GM19395 (cell line): ENCODE measurements around the gene IDH3A.

ENCODE experiments used
- ATAC-seq: cut with Tn5 transposase; IDR thresholded peaks from one replicate; pipeline ENCODE4 v1.9.1; 2021; ENCODE audit warnings: mild to moderate bottlenecking, moderate library complexity; ENCODE audit not compliant: unreplicated experiment

Gene IDH3A

GRCh38 chr15:78213956-78214355 lies 64.8 kb downstream of the IDH3A start:
- no peak for ATAC-seq

DNA sequence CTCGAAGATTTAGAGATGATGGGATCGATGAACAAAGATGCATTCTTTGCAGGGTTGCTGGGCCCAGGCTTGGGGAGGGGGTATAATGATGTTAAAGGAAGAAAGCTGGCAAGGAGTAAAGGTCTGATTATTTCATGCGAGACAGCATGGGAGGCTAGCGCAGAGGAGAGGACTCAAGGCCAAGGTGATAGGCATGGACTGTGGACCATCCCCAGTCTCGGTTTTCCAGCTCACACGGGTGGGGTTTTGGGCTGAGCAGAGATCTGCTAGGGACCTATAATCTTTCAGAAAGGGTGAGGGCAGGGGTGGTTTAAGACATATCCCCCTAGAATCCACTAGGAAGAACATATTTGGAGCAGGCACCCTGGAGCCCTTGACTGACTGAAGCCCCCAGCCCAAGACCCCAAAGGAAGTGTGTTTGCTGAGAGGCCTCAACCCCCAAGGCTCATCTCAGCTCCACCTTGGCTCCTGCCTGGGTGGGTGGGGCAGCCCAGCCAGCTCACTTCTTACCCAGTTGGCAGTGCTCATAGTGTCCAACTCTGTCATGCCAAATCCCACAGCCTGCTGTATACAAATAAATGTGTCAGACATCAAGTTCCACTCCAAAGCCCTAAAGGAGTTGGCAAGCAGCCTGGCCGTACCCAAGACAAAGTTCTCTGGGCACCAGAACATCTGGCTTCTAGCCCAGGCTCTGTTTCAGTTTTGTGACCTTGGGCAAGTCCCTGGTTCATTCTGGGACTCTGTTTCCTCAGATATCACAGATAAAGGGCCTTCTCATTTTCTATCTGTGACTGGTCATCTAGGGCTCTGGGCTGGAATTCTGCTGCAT lies 67.3 kb downstream of the IDH3A start:
- no peak for ATAC-seq

- ATAC-seq = no peak
These were observed 71.6 kb downstream of the IDH3A start for GRCh38 chr15:78220713-78221112.
